ENCODE data around the gene CCSER1. TPM values are rescaled to one million over a fixed set of nuclear protein-coding genes. Genes with fewer than 3 reads are reported as not detected.
A peak's percentile ranks its signal among the peaks of the same experiment; 100 is the strongest.

CCSER1 gene
- 2.0 and 2.6 TPM in 2 replicates for total RNA-seq

GRCh38 chr4:90127223-90127705 is at the start of gene CCSER1:
Gene CCSER1, plus strand, starts transcription at chr4:90127394.

Small RNA genes within 50 kb of the gene (small RNA-seq; reads per million reads assigned to genes)
- gene AC093729.1, result not detected
- gene TMSB4XP8, result 2.2 reads per million, percentile 81 among the genes with 10 or more reads in this experiment

Other genes with a start within 250 kb of the CCSER1 start
- gene MMRN1, start 232.5 kb upstream of the CCSER1 start, total RNA-seq, result 889 and 1,432 TPM in 2 replicates